Vagina (tissue), 2 donors: Measurements from ENCODE around the gene LCK. TPM values are rescaled to one million over a fixed set of nuclear protein-coding genes. Genes with fewer than 3 reads are reported as not detected.

ENCODE experiments used
- DNase-seq, 2 donors: peaks; one replicate each; pipeline ENCODE4 v3.0.0-alpha.2; 2017; ENCODE audit errors: extremely low spot score in 2 of 2
- H3K27ac ChIP-seq: fragments of 200-600 bp; sonication (generic); one replicate; pipeline ENCODE4 v1.5.1; 2019
- H3K27me3 ChIP-seq: fragments of 200-600 bp; sonication (generic); one replicate; pipeline ENCODE4 v1.5.1; 2019
- H3K36me3 ChIP-seq, 2 donors: fragments of 200-600 bp; sonication (generic); one replicate each; pipeline ENCODE4 v1.5.1; 2017 to 2019
- H3K4me1 ChIP-seq: fragments of 200-600 bp; sonication (generic); one replicate; pipeline ENCODE4 v1.5.1; 2019
- H3K4me3 ChIP-seq, 2 donors: fragments of 200-600 bp; sonication (generic); 1 replicate in 1 of 2; 2 replicates in 1 of 2; pipeline ENCODE4 v1.5.1; 2016 to 2019
- H3K9me3 ChIP-seq: fragments of 200-600 bp; sonication (generic); one replicate; pipeline ENCODE4 v1.5.1; 2019
- CTCF ChIP-seq, 3 experiments: fragments of 450-650 bp in 2 of 3; fragments of 200-600 bp in 1 of 3; sonication (generic) in 1 of 3; IDR thresholded peaks; one replicate each; pipeline ENCODE4 v1.5.1; 2017 to 2019; ENCODE audit warnings: antibody characterized with exemption in 3 of 3, mild to moderate bottlenecking in 2 of 3, moderate library complexity in 2 of 3
- POLR2A ChIP-seq, 2 donors: fragments of 450-650 bp; IDR thresholded peaks; one replicate each; pipeline ENCODE4 v1.6.1; 2017; ENCODE audit warnings: antibody characterized with exemption in 2 of 2, mild to moderate bottlenecking in 2 of 2, moderate library complexity in 2 of 2
- POLR2AphosphoS5 ChIP-seq, 2 donors: sonication (generic); formaldehyde crosslinking; IDR thresholded peaks; one replicate each; pipeline ENCODE4 v1.9.0; 2017; ENCODE audit warnings: antibody characterized with exemption in 2 of 2, mild to moderate bottlenecking in 2 of 2, low read depth in 1 of 2; ENCODE audit not compliant: insufficient read depth in 1 of 2
- intact Hi-C: fragments of 100-400 bp; cut with DNase I; formaldehyde crosslinking; loops from one replicate; pipeline ENCODE4 v1.15.1; 2023
- total RNA-seq: library from RNA; depleted of rRNA; stranded (reverse); fragments of >200 nt; gene quantifications from one replicate; pipeline ENCODE4 v1.2.3, GENCODE V29; 2016

Gene LCK
- total RNA-seq, 1 donor from 2014 or later, result 6.4 TPM

GRCh38 chr1:32221581-32221979 is 29.5 kb upstream of the LCK start:
- Histone ChIP-seq H3K9me3 (no peaks in the 10 kb centered on the region), H3K4me1 (peaks cover 28% of the 10 kb centered on the region), H3K36me3 (peaks cover 0 to 30% of the 10 kb centered on the region in 2 donors), H3K4me3 (peak overlapping the region; percentile 92 to 95), H3K27me3 (no peaks in the 10 kb centered on the region), H3K27ac (peak overlapping the region; percentile 87)
- intact Hi-C loops, result loop anchor here (10.0 kb wide), 1 partner anchor 173 kb away; the partner anchor contains the start of gene BSDC1
- DNase-seq, result no peak
- no peak for TF ChIP-seq CTCF (IDR thresholded peaks at IDR 0.05)

GRCh38 chr1:32221980-32222755 is 28.9 kb upstream of the LCK start, which contains the start of the genes EIF3I and TMEM234:
EIF3I (plus strand) TSS chr1:32222407; CDS start chr1:32222442, 35 bp downstream.
TMEM234 (minus strand) TSS chr1:32222353; CDS start chr1:32222322, 31 bp downstream.
- Histone ChIP-seq H3K9me3 (no peaks in the 10 kb centered on the region), H3K4me1 (peaks cover 28% of the 10 kb centered on the region), H3K36me3 (peaks cover 0 to 31% of the 10 kb centered on the region in 2 donors), H3K27me3 (no peaks in the 10 kb centered on the region), H3K27ac (peak within 1 kb of the TSS; percentile 87), H3K4me3 (peak within 1 kb of the TSS; percentile 92 to 95)
- intact Hi-C loops, result loop anchor here (10.0 kb wide), 1 partner anchor 173 kb away; the partner anchor contains the start of gene BSDC1
- DNase-seq, result no peak
- TF ChIP-seq POLR2AphosphoS5 (IDR thresholded peaks at IDR 0.05; ENCODE audit: insufficient read depth in 1 of 2, low read depth in 1 of 2) (peak; percentile 95), POLR2A (IDR thresholded peaks at IDR 0.05) (peak in 1 of 2 donors; percentile 71), CTCF (IDR thresholded peaks at IDR 0.05) (no peak)

GRCh38 chr1:32223683-32224082 is 27.4 kb upstream of the LCK start:
- no peak for DNase-seq
- Histone ChIP-seq H3K4me3 (peak overlapping the region in 1 of 2 donors; percentile 95), H3K27me3 (no peaks in the 10 kb centered on the region), H3K4me1 (peaks cover 28% of the 10 kb centered on the region), H3K27ac (peak overlapping the region; percentile 87), H3K36me3 (peaks cover 0 to 46% of the 10 kb centered on the region in 2 donors), H3K9me3 (no peaks in the 10 kb centered on the region)
- intact Hi-C loops, result loop anchor here (10.0 kb wide), 1 partner anchor 171 kb away; the partner anchor contains the start of gene BSDC1
- TF ChIP-seq CTCF (IDR thresholded peaks at IDR 0.05), result no peak
- no peak for TF ChIP-seq POLR2AphosphoS5 (IDR thresholded peaks at IDR 0.05; ENCODE audit: insufficient read depth in 1 of 2, low read depth in 1 of 2)
- TF ChIP-seq POLR2A (IDR thresholded peaks at IDR 0.05), result no peak

GRCh38 chr1:32224285-32224684 is 26.8 kb upstream of the LCK start:
- Histone ChIP-seq H3K4me1 (peaks cover 28% of the 10 kb centered on the region), H3K27ac (no peak overlapping the region), H3K9me3 (no peaks in the 10 kb centered on the region), H3K27me3 (no peaks in the 10 kb centered on the region), H3K36me3 (peaks cover 0 to 52% of the 10 kb centered on the region in 2 donors), H3K4me3 (no peak overlapping the region)
- TF ChIP-seq CTCF (IDR thresholded peaks at IDR 0.05) (no peak), POLR2AphosphoS5 (IDR thresholded peaks at IDR 0.05; ENCODE audit: insufficient read depth in 1 of 2, low read depth in 1 of 2) (no peak), POLR2A (IDR thresholded peaks at IDR 0.05) (no peak)
- intact Hi-C loops, result loop anchor here (10.0 kb wide), 1 partner anchor 171 kb away; the partner anchor contains the start of gene BSDC1
- no peak for DNase-seq

GRCh38 chr1:32228771-32229170 is 22.3 kb upstream of the LCK start:
- intact Hi-C loops, result loop anchor here (10.0 kb wide), 1 partner anchor 166 kb away; the partner anchor contains the start of gene BSDC1
- Histone ChIP-seq H3K9me3 (no peaks in the 10 kb centered on the region), H3K36me3 (peaks cover 0 to 83% of the 10 kb centered on the region in 2 donors), H3K4me1 (peaks cover 4% of the 10 kb centered on the region), H3K27me3 (no peaks in the 10 kb centered on the region), H3K27ac (no peak overlapping the region), H3K4me3 (no peak overlapping the region)
- TF ChIP-seq POLR2AphosphoS5 (IDR thresholded peaks at IDR 0.05; ENCODE audit: insufficient read depth in 1 of 2, low read depth in 1 of 2), result no peak
- no peak for TF ChIP-seq POLR2A (IDR thresholded peaks at IDR 0.05)
- no peak for TF ChIP-seq CTCF (IDR thresholded peaks at IDR 0.05)
- DNase-seq, result no peak
